ENCODE measurements around the gene TSEN54. TPM values are rescaled to one million over a fixed set of nuclear protein-coding genes. Genes with fewer than 3 reads are reported as not detected.

TSEN54 gene
- total and polyA plus RNA-seq, 2 experiments from 2014 or later: 45.9 to 62.5 TPM

DNA sequence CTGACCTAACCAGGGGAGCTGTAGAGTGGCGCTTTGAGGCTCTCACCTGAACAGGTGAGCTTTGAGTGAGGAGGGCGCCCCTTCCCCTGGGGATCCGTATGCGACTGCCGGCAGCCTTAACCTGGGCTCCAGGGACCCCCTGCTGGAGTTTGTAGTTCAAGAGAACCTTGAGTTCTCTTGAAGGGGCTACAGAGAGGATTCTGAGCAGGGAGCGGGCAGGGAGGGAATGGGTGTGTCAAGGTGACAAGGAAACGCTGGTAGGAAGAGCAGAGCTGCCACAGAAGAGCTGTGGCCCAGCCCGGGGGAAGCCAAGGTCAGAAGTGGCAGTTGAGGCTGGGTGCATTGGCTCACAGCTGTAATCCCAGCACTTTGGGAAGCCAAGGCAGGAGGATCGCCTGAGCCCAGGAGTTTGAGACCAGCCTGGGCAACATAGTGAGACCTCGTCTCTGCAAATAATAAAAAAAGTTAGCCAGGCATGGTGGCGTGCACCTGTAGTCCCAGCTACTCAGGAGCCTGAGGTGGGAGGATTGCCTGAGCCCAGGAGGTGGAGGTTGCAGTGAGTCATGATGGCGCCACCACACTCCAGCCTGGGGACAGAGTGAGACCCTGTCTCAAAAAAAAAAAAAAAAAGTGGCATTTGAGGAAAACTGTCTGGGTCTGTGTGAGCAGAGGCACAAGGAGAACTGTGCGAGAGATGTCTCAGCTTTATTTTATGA is 10.4 kb downstream of the TSEN54 start:
- peak overlapping the region; percentile 82 for H3K4me3 ChIP-seq

More for the DNA sequence above, 10.4 kb downstream of the TSEN54 start:
- H3K4me2 ChIP-seq: peak overlapping the region; percentile 98
- Mint-ChIP-seq H3K27me3 (ENCODE audit: insufficient read depth, low read depth, poor library complexity) (peaks cover 26% of the 10 kb centered on the region), H3K27ac (no peak overlapping the region), H3K9me3 (no peaks in the 10 kb centered on the region), H3K36me3 (ENCODE audit: low read depth) (peaks cover 15% of the 10 kb centered on the region), H3K4me1 (peaks cover 23% of the 10 kb centered on the region), H3K4me3 (peak overlapping the region; percentile 85)
- ATAC-seq: peak; percentile 12
- peaks cover 15% of the 10 kb centered on the region; the same call in 1 of the 2 replicates for H3K4me1 ChIP-seq (ENCODE audit: insufficient read depth)
- H3F3A ChIP-seq (replicated peaks; ENCODE audit: low read depth): peaks cover 15% of the 10 kb centered on the region
- peaks cover 16% of the 10 kb centered on the region for H4K20me1 ChIP-seq (replicated peaks; ENCODE audit: insufficient read depth)
- DNase-seq (ENCODE audit: low spot score): peak; percentile 68
- peak overlapping the region; percentile 80; the same call in 1 of the 2 replicates for H2AFZ ChIP-seq
- peaks cover 6% of the 10 kb centered on the region; the same call in 1 of the 2 replicates for H3K27me3 ChIP-seq (ENCODE audit: insufficient read depth)
- peaks cover 20% of the 10 kb centered on the region for H3K79me2 ChIP-seq (replicated peaks; ENCODE audit: insufficient read depth)
- H3K27ac ChIP-seq (ENCODE audit: low read depth): no peak overlapping the region
- no peaks in the 10 kb centered on the region for H3K36me3 ChIP-seq (ENCODE audit: insufficient read depth)
- H3K9me2 ChIP-seq (ENCODE audit: insufficient read depth): no peaks in the 10 kb centered on the region
- TF ChIP-seq, protein P1, sequence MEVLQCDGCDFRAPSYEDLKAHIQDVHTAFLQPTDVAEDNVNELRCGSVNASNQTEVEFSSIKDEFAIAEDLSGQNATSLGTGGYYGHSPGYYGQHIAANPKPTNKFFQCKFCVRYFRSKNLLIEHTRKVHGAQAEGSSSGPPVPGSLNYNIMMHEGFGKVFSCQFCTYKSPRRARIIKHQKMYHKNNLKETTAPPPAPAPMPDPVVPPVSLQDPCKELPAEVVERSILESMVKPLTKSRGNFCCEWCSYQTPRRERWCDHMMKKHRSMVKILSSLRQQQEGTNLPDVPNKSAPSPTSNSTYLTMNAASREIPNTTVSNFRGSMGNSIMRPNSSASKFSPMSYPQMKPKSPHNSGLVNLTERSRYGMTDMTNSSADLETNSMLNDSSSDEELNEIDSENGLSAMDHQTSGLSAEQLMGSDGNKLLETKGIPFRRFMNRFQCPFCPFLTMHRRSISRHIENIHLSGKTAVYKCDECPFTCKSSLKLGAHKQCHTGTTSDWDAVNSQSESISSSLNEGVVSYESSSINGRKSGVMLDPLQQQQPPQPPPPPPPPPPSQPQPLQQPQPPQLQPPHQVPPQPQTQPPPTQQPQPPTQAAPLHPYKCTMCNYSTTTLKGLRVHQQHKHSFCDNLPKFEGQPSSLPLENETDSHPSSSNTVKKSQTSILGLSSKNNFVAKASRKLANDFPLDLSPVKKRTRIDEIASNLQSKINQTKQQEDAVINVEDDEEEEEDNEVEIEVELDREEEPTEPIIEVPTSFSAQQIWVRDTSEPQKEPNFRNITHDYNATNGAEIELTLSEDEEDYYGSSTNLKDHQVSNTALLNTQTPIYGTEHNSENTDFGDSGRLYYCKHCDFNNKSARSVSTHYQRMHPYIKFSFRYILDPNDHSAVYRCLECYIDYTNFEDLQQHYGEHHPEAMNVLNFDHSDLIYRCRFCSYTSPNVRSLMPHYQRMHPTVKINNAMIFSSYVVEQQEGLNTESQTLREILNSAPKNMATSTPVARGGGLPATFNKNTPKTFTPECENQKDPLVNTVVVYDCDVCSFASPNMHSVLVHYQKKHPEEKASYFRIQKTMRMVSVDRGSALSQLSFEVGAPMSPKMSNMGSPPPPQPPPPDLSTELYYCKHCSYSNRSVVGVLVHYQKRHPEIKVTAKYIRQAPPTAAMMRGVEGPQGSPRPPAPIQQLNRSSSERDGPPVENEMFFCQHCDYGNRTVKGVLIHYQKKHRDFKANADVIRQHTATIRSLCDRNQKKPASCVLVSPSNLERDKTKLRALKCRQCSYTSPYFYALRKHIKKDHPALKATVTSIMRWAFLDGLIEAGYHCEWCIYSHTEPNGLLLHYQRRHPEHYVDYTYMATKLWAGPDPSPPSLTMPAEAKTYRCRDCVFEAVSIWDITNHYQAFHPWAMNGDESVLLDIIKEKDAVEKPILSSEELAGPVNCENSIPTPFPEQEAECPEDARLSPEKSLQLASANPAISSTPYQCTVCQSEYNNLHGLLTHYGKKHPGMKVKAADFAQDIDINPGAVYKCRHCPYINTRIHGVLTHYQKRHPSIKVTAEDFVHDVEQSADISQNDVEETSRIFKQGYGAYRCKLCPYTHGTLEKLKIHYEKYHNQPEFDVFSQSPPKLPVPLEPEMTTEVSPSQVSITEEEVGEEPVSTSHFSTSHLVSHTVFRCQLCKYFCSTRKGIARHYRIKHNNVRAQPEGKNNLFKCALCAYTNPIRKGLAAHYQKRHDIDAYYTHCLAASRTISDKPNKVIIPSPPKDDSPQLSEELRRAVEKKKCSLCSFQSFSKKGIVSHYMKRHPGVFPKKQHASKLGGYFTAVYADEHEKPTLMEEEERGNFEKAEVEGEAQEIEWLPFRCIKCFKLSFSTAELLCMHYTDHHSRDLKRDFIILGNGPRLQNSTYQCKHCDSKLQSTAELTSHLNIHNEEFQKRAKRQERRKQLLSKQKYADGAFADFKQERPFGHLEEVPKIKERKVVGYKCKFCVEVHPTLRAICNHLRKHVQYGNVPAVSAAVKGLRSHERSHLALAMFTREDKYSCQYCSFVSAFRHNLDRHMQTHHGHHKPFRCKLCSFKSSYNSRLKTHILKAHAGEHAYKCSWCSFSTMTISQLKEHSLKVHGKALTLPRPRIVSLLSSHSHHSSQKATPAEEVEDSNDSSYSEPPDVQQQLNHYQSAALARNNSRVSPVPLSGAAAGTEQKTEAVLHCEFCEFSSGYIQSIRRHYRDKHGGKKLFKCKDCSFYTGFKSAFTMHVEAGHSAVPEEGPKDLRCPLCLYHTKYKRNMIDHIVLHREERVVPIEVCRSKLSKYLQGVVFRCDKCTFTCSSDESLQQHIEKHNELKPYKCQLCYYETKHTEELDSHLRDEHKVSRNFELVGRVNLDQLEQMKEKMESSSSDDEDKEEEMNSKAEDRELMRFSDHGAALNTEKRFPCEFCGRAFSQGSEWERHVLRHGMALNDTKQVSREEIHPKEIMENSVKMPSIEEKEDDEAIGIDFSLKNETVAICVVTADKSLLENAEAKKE (CRISPR knock-in tag; IDR thresholded peaks at IDR 0.05): no peak
- no peak for TF ChIP-seq JUNB (IDR thresholded peaks at IDR 0.05; ENCODE audit: unreplicated experiment)
- no peak for TF ChIP-seq EZH2 (IDR thresholded peaks at IDR 0.05; ENCODE audit: low read depth, unreplicated experiment)
- no peak for TF ChIP-seq STAT1 (IDR thresholded peaks at IDR 0.05; ENCODE audit: unreplicated experiment)
- no peak for TF ChIP-seq EZH2phosphoT487 (IDR thresholded peaks at IDR 0.05; ENCODE audit: unreplicated experiment)
- no peak for TF ChIP-seq ZNF114 (CRISPR knock-in tag; IDR thresholded peaks at IDR 0.05)

Data from GM23338 (cell line).